ENCODE results near the gene TMEM72. TPM values are rescaled to one million over a fixed set of nuclear protein-coding genes. Genes with fewer than 3 reads are reported as not detected.

Gene TMEM72
- total RNA-seq, 1 donor from 2014 or later, result not detected

DNA sequence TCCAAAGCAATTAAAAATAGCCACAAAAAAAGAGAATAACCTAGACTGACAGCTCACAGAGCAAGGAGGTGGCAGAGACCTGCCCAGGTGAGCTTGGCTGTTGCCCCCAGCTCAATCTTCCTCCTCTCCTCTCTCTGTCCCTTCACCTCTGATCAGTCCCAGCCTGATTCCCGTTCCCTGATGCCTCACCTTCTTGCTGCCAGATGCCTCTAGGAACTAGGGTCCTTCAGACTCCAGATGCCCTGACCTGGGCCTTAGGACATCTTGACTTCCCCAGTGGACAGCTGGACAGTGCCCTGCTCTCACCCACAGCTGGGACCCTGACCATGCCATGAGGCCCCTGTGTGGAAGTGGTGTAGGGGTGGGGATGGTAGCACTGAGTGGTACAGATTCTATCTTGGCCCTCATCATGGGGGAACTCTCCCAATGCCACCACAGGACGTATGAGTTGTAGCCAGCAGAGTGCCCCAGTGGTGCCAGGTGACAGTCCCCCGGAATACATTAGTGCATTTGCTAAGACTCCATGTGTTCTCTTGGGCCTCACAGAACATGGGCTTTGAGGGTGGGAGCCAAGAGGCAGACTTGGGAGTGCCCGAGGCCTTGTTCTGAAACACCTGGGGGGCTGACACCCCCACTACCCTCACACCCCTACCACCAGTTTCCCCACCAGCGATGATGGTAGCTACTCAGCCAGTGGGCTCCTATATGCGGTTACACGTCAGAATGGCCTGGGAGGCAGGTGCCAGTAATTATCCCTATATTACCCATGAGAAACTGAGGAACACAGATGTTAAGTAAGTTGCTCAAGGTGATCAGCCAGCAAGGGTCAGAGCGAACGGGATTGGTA, 65.4 kb downstream of the TMEM72 start:
- H3K27me3 ChIP-seq, result no peaks in the 10 kb centered on the region
- intact Hi-C loops (cut with DNase I), result loop anchor here (5.0 to 10.0 kb wide), 3 partner anchors 114 to 1302 kb away; no protein-coding TSS in a partner anchor
- TF ChIP-seq, protein P1, sequence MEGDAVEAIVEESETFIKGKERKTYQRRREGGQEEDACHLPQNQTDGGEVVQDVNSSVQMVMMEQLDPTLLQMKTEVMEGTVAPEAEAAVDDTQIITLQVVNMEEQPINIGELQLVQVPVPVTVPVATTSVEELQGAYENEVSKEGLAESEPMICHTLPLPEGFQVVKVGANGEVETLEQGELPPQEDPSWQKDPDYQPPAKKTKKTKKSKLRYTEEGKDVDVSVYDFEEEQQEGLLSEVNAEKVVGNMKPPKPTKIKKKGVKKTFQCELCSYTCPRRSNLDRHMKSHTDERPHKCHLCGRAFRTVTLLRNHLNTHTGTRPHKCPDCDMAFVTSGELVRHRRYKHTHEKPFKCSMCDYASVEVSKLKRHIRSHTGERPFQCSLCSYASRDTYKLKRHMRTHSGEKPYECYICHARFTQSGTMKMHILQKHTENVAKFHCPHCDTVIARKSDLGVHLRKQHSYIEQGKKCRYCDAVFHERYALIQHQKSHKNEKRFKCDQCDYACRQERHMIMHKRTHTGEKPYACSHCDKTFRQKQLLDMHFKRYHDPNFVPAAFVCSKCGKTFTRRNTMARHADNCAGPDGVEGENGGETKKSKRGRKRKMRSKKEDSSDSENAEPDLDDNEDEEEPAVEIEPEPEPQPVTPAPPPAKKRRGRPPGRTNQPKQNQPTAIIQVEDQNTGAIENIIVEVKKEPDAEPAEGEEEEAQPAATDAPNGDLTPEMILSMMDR (IDR thresholded peaks at IDR 0.05), result no peak
- H3K9me3 ChIP-seq, result no peaks in the 10 kb centered on the region
- H3K27ac ChIP-seq, result peak overlapping the region; percentile 89 to 91
- peaks cover 25 to 39% of the 10 kb centered on the region in 2 donors for H3K4me1 ChIP-seq
- H3K4me3 ChIP-seq, result peak overlapping the region; percentile 71 to 77
- DNase-seq (ENCODE audit: low spot score in 2 of 2), result no peak
- peaks cover 9 to 33% of the 10 kb centered on the region in 2 donors for H3K36me3 ChIP-seq

DNA sequence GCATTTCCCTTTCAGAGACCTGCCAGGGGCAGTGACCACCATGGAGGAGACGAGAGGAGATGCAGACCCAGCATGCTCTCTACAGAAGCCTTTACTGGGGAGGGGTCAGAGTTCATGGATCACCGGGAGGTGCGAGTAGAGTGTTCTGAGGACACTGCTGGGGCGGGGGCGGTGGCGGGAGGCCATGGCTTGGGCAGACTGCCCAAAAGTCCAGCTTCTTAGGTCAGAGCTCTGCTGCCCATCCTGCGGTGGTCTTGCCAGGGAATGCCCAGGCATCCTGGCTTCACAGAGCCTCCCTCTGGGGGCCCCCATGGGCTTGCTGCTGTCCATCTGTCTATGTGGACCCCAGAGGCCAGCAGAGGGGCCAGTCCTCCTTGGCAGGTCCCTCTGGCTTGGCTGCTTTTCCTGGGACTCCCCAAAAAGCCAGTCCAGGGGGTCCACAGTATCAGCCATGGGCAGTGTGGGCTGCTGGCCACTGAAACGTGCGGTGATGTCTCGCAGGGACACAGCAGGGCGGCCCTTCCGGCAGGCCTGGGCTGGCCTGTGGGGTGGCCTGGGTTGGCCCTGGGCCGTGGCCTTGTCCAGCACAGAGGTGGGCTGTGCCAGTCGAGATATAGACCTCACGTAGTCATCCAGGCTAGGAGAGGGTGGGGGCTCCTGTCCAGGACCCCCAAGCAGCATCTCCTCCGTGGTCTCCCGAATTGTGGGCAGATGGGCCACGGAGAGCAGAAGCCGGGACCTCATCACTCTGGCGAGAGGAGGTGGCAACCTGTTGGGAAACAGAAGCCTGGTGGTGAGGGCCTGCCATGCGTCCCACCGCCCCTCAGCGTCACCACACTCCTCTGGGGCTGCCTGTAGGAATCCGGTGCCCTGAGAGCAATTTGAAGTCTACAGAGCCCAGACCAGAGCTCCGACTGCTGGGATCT, 66.4 kb downstream of the TMEM72 start:
- peaks cover 28 to 49% of the 10 kb centered on the region in 2 donors for H3K4me1 ChIP-seq

DNA sequence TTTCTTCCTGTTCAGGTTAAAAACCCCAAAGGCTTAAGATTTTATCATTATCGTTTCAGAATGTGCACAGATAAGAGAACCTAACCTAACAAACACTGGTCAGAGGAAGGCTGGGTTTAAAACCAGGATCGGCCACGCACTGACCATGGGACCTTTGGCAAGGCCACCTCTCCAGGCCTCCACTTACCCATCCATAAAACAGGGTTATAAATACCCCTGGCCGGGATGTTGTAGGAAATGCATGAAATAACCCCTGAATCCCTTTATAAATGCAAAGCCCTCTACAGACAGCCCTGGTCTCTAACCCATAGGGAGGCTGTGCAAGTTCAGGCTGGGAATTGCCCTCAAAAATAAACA, 67.1 kb downstream of the TMEM72 start:
- H3K36me3 ChIP-seq, result peaks cover 6 to 22% of the 10 kb centered on the region in 2 donors
- H3K4me1 ChIP-seq, result peaks cover 29 to 55% of the 10 kb centered on the region in 2 donors
- intact Hi-C loops (cut with DNase I), result loop anchor here (1.0 to 10.0 kb wide), 4 partner anchors 23 to 1303 kb away; no protein-coding TSS in a partner anchor
- H3K9me3 ChIP-seq, result no peaks in the 10 kb centered on the region
- H3K27ac ChIP-seq, result peak overlapping the region; percentile 89 to 91
- H3K27me3 ChIP-seq, result no peaks in the 10 kb centered on the region
- TF ChIP-seq, protein P1 (IDR thresholded peaks at IDR 0.05), result no peak
- DNase-seq (ENCODE audit: low spot score in 2 of 2), result no peak
- H3K4me3 ChIP-seq, result peak overlapping the region; percentile 71 to 77

More for the DNA sequence above, 66.4 kb downstream of the TMEM72 start:
- Histone ChIP-seq H3K36me3 (peaks cover 6 to 24% of the 10 kb centered on the region in 2 donors), H3K9me3 (no peaks in the 10 kb centered on the region), H3K27ac (peak overlapping the region; percentile 89 to 91), H3K27me3 (no peaks in the 10 kb centered on the region), H3K4me3 (peak overlapping the region; percentile 71 to 77)
- TF ChIP-seq, protein P1 (IDR thresholded peaks at IDR 0.05), result no peak
- intact Hi-C loops (cut with DNase I), result loop anchor here (1.0 to 10.0 kb wide), 4 partner anchors 24 to 1303 kb away; no protein-coding TSS in a partner anchor
- no peak for DNase-seq (ENCODE audit: low spot score in 2 of 2)

DNA sequence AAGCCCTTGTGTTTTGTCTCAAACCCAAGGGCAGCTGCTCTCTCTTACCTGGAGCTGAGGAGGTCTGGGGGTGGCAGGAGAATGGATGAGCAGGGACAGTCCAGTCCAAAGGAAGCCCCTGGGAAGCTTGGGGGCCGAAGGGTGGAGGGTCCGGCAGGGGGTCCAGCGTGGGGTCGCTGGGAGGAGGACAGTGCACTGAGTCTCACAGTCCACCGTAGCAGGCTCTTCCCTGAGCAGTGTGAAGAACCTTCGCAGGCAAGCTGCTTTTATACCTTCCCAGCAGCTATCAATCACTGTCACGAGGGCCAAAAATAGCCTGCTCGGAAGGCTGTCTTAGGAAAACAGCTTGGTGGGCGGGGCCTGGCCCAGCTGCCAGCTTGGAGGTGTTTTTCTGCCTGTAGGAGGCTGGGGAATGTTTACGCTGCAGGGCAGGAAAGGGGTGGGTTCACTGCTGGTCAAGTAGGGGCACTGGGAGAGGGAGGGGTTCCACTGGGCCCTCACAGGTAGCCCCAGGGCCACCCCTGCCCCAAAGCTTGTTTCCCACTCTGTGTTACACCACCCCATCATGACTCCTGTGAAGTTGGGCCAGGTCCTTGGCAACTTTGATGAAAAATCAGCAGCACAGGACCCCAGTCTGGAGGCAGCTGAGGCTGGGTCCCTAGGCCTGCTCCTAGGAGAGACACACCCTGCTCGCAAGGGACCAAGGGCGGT, 67.6 kb downstream of the TMEM72 start, which contains the start of gene DEPP1:
DEPP1 (minus strand) TSS at position 240 of the 711 bp plus-strand sequence. CDS start 779 bp downstream, outside the sequence.
- peaks cover 6 to 22% of the 10 kb centered on the region in 2 donors for H3K36me3 ChIP-seq
- H3K27me3 ChIP-seq, result no peaks in the 10 kb centered on the region
- H3K4me1 ChIP-seq, result peaks cover 32 to 58% of the 10 kb centered on the region in 2 donors
- TF ChIP-seq, protein P1 (IDR thresholded peaks at IDR 0.05), result peak in 2 of 3 experiments; percentile 5 to 9
- H3K9me3 ChIP-seq, result no peaks in the 10 kb centered on the region
- DNase-seq (ENCODE audit: low spot score in 2 of 2), result peak; percentile 80 to 96
- peak within 1 kb of the TSS; percentile 71 to 77 for H3K4me3 ChIP-seq
- intact Hi-C loops (cut with DNase I), result loop anchor here (1.0 to 10.0 kb wide), 4 partner anchors 23 to 1304 kb away; no protein-coding TSS in a partner anchor
- peak within 1 kb of the TSS; percentile 89 to 91 for H3K27ac ChIP-seq
